IMR-90 (cell line): Measurements from ENCODE around the gene OGA. TPM values are rescaled to one million over a fixed set of nuclear protein-coding genes. Genes with fewer than 3 reads are reported as not detected.

ENCODE experiments used
- ATAC-seq: fragments of 200-7000 bp; cut with Tn5 transposase; 2 replicates; pipeline ENCODE4 v1.9.1; 2020; ENCODE audit warnings: low read depth, mild to moderate bottlenecking, moderate library complexity
- BruUV-seq: library from RNA; stranded (reverse); fragments of 400-500 nt; replicated peaks from 2 replicates; lab custom pipeline; 2021; lab: Mats Ljungman, UMichigan
- CTCF ChIA-PET: fragments of 300-600 bp; formaldehyde crosslinking; extraction: SDS; loops from one replicate; lab custom pipeline; 2021; ENCODE audit warnings: antibody characterized with exemption; lab: Yijun Ruan, JAX
- POLR2A ChIA-PET: fragments of 300-600 bp; sonication (Branson Sonifier 250); formaldehyde crosslinking; loops from one replicate; lab custom pipeline; 2022; ENCODE audit warnings: antibody characterized with exemption; ENCODE audit not compliant: unreplicated experiment; lab: Charles Lee
- DNase-seq: peaks from one replicate; pipeline ENCODE4 v3.0.0; 2013
- H2AFZ ChIP-seq: replicated peaks from 2 replicates; pipeline ENCODE3; 2013; ENCODE audit warnings: low read length, mild to moderate bottlenecking; ENCODE audit not compliant: poor library complexity
- H2AK5ac ChIP-seq: 2 replicates; pipeline ENCODE4 v1.6.1; 2013; ENCODE audit warnings: low read depth, low read length, inconsistent platforms
- H2AK9ac ChIP-seq: replicated peaks from 2 replicates; pipeline ENCODE3; 2013; ENCODE audit warnings: mild to moderate bottlenecking, low read depth, low read length, moderate library complexity; ENCODE audit not compliant: poor library complexity
- H2BK120ac ChIP-seq: 2 replicates; pipeline ENCODE4 v1.6.1; 2013; ENCODE audit warnings: low read depth, low read length, inconsistent platforms
- H2BK15ac ChIP-seq: 3 replicates; pipeline ENCODE4 v1.6.1; 2013; ENCODE audit warnings: low read depth, low read length, inconsistent platforms
- H2BK20ac ChIP-seq: 2 replicates; pipeline ENCODE4 v1.6.1; 2013; ENCODE audit warnings: low read depth, mild to moderate bottlenecking, inconsistent platforms, low read length, moderate library complexity
- H2BK5ac ChIP-seq: 2 replicates; pipeline ENCODE4 v1.6.1; 2013; ENCODE audit warnings: mild to moderate bottlenecking, low read depth, low read length, inconsistent platforms; ENCODE audit not compliant: poor library complexity, severe bottlenecking
- H3K14ac ChIP-seq: replicated peaks from 2 replicates; pipeline ENCODE4 v1.6.1; 2013; ENCODE audit warnings: low read depth, low read length, inconsistent platforms
- H3K18ac ChIP-seq: 2 replicates; pipeline ENCODE4 v1.6.1; 2013; ENCODE audit warnings: low read depth, low read length, control low read depth
- H3K23ac ChIP-seq: 2 replicates; pipeline ENCODE4 v1.6.1; 2013; ENCODE audit warnings: low read depth, low read length, inconsistent platforms
- H3K27ac ChIP-seq: 2 replicates; pipeline ENCODE4 v1.5.1; 2013; ENCODE audit warnings: mild to moderate bottlenecking, control low read depth, low read length; ENCODE audit not compliant: insufficient read depth
- H3K27me3 ChIP-seq: 2 replicates; pipeline ENCODE4 v1.6.1; 2013; ENCODE audit warnings: low read length; ENCODE audit not compliant: control insufficient read depth, insufficient read depth
- H3K36me3 ChIP-seq: 2 replicates; pipeline ENCODE4 v1.6.1; 2013; ENCODE audit warnings: low read length, mixed read lengths; ENCODE audit not compliant: control insufficient read depth, insufficient read depth
- H3K4ac ChIP-seq: 2 replicates; pipeline ENCODE4 v1.6.1; 2013; ENCODE audit warnings: low read depth, low read length, inconsistent platforms
- H3K4me1 ChIP-seq: 2 replicates; pipeline ENCODE4 v1.6.1; 2013; ENCODE audit warnings: low read length, mixed read lengths; ENCODE audit not compliant: control insufficient read depth, insufficient read depth
- H3K4me2 ChIP-seq: 2 replicates; pipeline ENCODE4 v1.6.1; 2013; ENCODE audit warnings: low read depth, mild to moderate bottlenecking, control low read depth, low read length, moderate library complexity
- H3K4me3 ChIP-seq: 2 replicates; pipeline ENCODE4 v1.5.1; 2013; ENCODE audit warnings: low read depth, mild to moderate bottlenecking, control low read depth, low read length, moderate library complexity; ENCODE audit not compliant: insufficient read depth
- H3K56ac ChIP-seq: 2 replicates; pipeline ENCODE4 v1.6.1; 2013; ENCODE audit warnings: low read length, inconsistent platforms; ENCODE audit not compliant: insufficient read depth; ENCODE audit errors: extremely low read depth
- H3K79me1 ChIP-seq, 2 experiments: 2 replicates each; pipeline ENCODE4 v1.6.1; 2013; ENCODE audit warnings: low read length in 2 of 2, inconsistent platforms in 1 of 2, low read depth in 1 of 2
- H3K9ac ChIP-seq: 2 replicates; pipeline ENCODE4 v1.6.1; 2013; ENCODE audit warnings: low read depth, low read length, control low read depth
- H3K9me1 ChIP-seq: 2 replicates; pipeline ENCODE4 v1.6.1; 2013; ENCODE audit warnings: low read length, inconsistent platforms; ENCODE audit not compliant: insufficient read depth
- H3K9me3 ChIP-seq: 2 replicates; pipeline ENCODE4 v1.6.1; 2013; ENCODE audit warnings: low read length; ENCODE audit not compliant: control insufficient read depth, insufficient read depth
- H4K20me1 ChIP-seq: 2 replicates; pipeline ENCODE4 v1.6.1; 2013; ENCODE audit warnings: low read length, inconsistent platforms; ENCODE audit not compliant: insufficient read depth
- H4K5ac ChIP-seq: 2 replicates; pipeline ENCODE4 v1.6.1; 2013; ENCODE audit warnings: mild to moderate bottlenecking, low read depth, low read length, control low read depth
- H4K8ac ChIP-seq, 2 experiments: 2 replicates each; pipeline ENCODE4 v1.6.1; 2013; ENCODE audit warnings: low read depth in 2 of 2, low read length in 2 of 2, control low read depth in 1 of 2, inconsistent platforms in 1 of 2
- H4K91ac ChIP-seq: 2 replicates; pipeline ENCODE4 v1.6.1; 2013; ENCODE audit warnings: low read depth, low read length, inconsistent platforms; ENCODE audit not compliant: insufficient read depth
- RFX5 ChIP-seq: IDR thresholded peaks from 2 replicates; pipeline ENCODE4 v1.8.0; 2012; ENCODE audit warnings: low read depth, mild to moderate bottlenecking, low read length, moderate library complexity
- WGBS, 2 experiments: methylation state at CpG; one replicate each; pipeline versions ENCODE4 v1.1.5 to v1.1.7; 2013; ENCODE audit warnings: missing lambda C conversion rate in 2 of 2; ENCODE audit not compliant: insufficient read length in 1 of 2; ENCODE audit errors: extremely low coverage in 2 of 2; 5-methylcytosine and 5-hydroxymethylcytosine counted together
- dilution Hi-C: fragments of 300-500 bp; cut with HindIII; formaldehyde crosslinking; loops from one replicate; pipeline ENCODE4 v1.14.3; 2018; ENCODE audit warnings: low sequenced_read_pairs; ENCODE audit not compliant: unreplicated experiment
- in situ Hi-C: fragments of 300-500 bp; cut with MboI; formaldehyde crosslinking; loops from 3 replicates; pipeline ENCODE4 v1.14.3; 2019; ENCODE audit warnings: low sequenced_read_pairs, inconsistent platforms, mixed read lengths
- intact Hi-C: fragments of 100-400 bp; cut with micrococcal nuclease; formaldehyde crosslinking; loops from 2 replicates; pipeline ENCODE4 v1.10.0; 2022
- polyA plus RNA-seq, 3 experiments: library from polyadenylated mRNA; depleted of rRNA; stranded (reverse); fragments of >200 nt; gene quantifications; 2 replicates each; pipeline ENCODE4 v1.2.3, GENCODE V29; 2012; ENCODE audit warnings: low replicate concordance in 1 of 3
- total RNA-seq: library from RNA; depleted of rRNA; stranded (reverse); fragments of >200 nt; gene quantifications from 2 replicates; pipeline ENCODE4 v1.2.3, GENCODE V29; 2012
- TF ChIP-seq, protein P1 (sequence below): fragments of 150-350 bp; IDR thresholded peaks from 2 replicates; pipeline ENCODE4 v1.6.1; 2017; ENCODE audit warnings: mild to moderate bottlenecking, antibody characterized with exemption, low read length, low read depth
- TF ChIP-seq, protein P2 (sequence below): fragments of 150-350 bp; IDR thresholded peaks from 2 replicates; pipeline ENCODE4 v1.6.1; 2016; ENCODE audit warnings: low read depth, mild to moderate bottlenecking, low read length, moderate library complexity, borderline replicate concordance

OGA gene
- total and polyA plus RNA-seq, 2 of the 4 experiments (the other 2 are of a cell fraction): 42.5 to 62.9 TPM

DNA sequence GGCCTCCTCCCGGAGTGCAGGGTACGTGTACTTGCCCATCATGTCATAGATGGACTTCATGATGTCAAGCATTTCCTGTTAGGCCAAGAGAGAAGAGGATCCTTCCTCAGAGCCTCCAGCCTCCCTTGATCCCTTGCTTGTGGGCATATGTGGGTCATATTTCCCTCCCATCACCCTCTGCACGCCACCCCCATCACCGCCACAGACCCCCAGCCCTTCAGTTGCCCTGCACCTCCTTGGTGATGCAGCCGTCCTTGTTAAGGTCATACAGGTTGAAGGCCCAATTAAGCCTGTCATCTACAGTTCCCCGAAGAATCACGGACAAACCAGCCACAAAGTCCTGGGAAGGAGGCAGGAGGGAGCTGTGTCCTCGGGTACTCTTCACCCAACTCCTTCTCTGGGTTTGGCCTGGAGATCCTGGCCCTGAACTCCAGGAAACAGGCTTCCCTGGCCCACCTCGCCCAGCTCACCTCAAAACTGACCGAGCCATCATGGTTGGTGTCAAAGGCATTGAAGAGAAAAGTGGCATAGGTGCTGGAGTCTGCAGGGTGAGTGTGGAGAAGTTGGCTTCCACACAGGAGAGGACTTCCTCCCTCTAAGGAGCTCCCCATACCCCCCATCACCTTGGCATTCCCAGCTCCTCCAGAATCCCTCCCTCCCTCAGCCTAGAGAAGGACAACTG lies 9.8 kb upstream of the OGA start:
- peaks cover 8% of the 10 kb centered on the region for H4K20me1 ChIP-seq
- ATAC-seq (no peak), DNase-seq (no peak)
- H2BK120ac ChIP-seq: no peak overlapping the region
- H3K4me1 ChIP-seq: peaks cover 6% of the 10 kb centered on the region
- H3K4me2 ChIP-seq: no peak overlapping the region
- H3K9me1 ChIP-seq: peaks cover 26% of the 10 kb centered on the region
- CTCF ChIA-PET: no interaction called here
- no peaks in the 10 kb centered on the region for H3K9me3 ChIP-seq
- H3K79me1 ChIP-seq: peaks cover 0 to 25% of the 10 kb centered on the region in 2 experiments; a peak in 2 of 4 replicates
- H2AK5ac ChIP-seq: no peak overlapping the region
- no peak overlapping the region for H3K9ac ChIP-seq
- in situ Hi-C loops (no loop called here), intact Hi-C loops (no loop called here), dilution Hi-C loops (no loop called here)
- no peak overlapping the region for H3K14ac ChIP-seq
- H2AK9ac ChIP-seq: no peak overlapping the region
- H2BK5ac ChIP-seq: no peak overlapping the region
- no peak overlapping the region for H3K18ac ChIP-seq
- 100% methylated on average over 2 of the region's 10 CpGs; no CpG with 5 or more reads in 1 of the 2 experiments for WGBS, 2 experiments
- H2BK20ac ChIP-seq: no peak overlapping the region
- H3K27ac ChIP-seq: no peak overlapping the region
- BruUV-seq: no TSS peak
- no peak overlapping the region for H3K56ac ChIP-seq
- no peak overlapping the region for H3K23ac ChIP-seq
- H3K36me3 ChIP-seq: no peaks in the 10 kb centered on the region; the same call in 1 of the 2 replicates
- no peak overlapping the region for H2AFZ ChIP-seq
- POLR2A ChIA-PET: no interaction called here
- H4K8ac ChIP-seq: no peak overlapping the region
- no peak overlapping the region for H3K4me3 ChIP-seq
- no peak overlapping the region for H4K91ac ChIP-seq
- no peak for TF ChIP-seq RFX5
- TF ChIP-seq, protein P1, sequence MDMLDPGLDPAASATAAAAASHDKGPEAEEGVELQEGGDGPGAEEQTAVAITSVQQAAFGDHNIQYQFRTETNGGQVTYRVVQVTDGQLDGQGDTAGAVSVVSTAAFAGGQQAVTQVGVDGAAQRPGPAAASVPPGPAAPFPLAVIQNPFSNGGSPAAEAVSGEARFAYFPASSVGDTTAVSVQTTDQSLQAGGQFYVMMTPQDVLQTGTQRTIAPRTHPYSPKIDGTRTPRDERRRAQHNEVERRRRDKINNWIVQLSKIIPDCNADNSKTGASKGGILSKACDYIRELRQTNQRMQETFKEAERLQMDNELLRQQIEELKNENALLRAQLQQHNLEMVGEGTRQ: no peak
- TF ChIP-seq, protein P2, sequence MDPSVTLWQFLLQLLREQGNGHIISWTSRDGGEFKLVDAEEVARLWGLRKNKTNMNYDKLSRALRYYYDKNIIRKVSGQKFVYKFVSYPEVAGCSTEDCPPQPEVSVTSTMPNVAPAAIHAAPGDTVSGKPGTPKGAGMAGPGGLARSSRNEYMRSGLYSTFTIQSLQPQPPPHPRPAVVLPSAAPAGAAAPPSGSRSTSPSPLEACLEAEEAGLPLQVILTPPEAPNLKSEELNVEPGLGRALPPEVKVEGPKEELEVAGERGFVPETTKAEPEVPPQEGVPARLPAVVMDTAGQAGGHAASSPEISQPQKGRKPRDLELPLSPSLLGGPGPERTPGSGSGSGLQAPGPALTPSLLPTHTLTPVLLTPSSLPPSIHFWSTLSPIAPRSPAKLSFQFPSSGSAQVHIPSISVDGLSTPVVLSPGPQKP: no peak
- no peak overlapping the region for H4K5ac ChIP-seq
- no peak overlapping the region for H2BK15ac ChIP-seq
- H3K27me3 ChIP-seq: no peaks in the 10 kb centered on the region
- no peak overlapping the region for H3K4ac ChIP-seq
